ENCODE data around the gene PHF21B.
"Not testable (repeated sequence)": the region's sequence is repeated elsewhere in the genome, so short reads cannot be mapped to it uniquely, and the experiment has no call there.

The PHF21B gene

GRCh38 chr22:45009606-45010531, at the start of gene PHF21B:
PHF21B (minus strand) TSS chr22:45010005; CDS start chr22:45009549, 456 bp downstream.
- no peak for DNase-seq

GRCh38 chr22:45059296-45059695, 49.5 kb upstream of the PHF21B start:
- no peak for DNase-seq

GRCh38 chr22:45058622-45058912, 48.8 kb upstream of the PHF21B start:
- DNase-seq: no peak

GRCh38 chr22:45055936-45056335, 46.1 kb upstream of the PHF21B start:
- DNase-seq: no peak

- DNase-seq: no peak
Measured at GRCh38 chr22:45053571-45053970, 43.8 kb upstream of the PHF21B start.

GRCh38 chr22:45053094-45053493, 43.3 kb upstream of the PHF21B start:
- DNase-seq: no peak

GRCh38 chr22:45052665-45053064, 42.9 kb upstream of the PHF21B start:
- not testable (repeated sequence) for DNase-seq

GRCh38 chr22:45051946-45052345, 42.1 kb upstream of the PHF21B start:
- DNase-seq: no peak

- no peak for DNase-seq
Measured at GRCh38 chr22:45051419-45051818, 41.6 kb upstream of the PHF21B start.

GRCh38 chr22:45047260-45047659, 37.5 kb upstream of the PHF21B start:
- no peak for DNase-seq

GRCh38 chr22:45045208-45045607, 35.4 kb upstream of the PHF21B start:
- DNase-seq: no peak

- no peak for DNase-seq
Measured at GRCh38 chr22:45042263-45042662, 32.5 kb upstream of the PHF21B start.

GRCh38 chr22:45039133-45039532, 29.3 kb upstream of the PHF21B start:
- no peak for DNase-seq

- no peak for DNase-seq
Measured at GRCh38 chr22:45036154-45036553, 26.3 kb upstream of the PHF21B start.

- no peak for DNase-seq
Measured at GRCh38 chr22:45034821-45035220, 25.0 kb upstream of the PHF21B start.

GRCh38 chr22:45034156-45034555, 24.4 kb upstream of the PHF21B start:
- DNase-seq: no peak

- DNase-seq: no peak
Measured at GRCh38 chr22:45033136-45033535, 23.3 kb upstream of the PHF21B start.

- no peak for DNase-seq
Measured at GRCh38 chr22:45031629-45032403, 22.0 kb upstream of the PHF21B start.

GRCh38 chr22:45029501-45029900, 19.7 kb upstream of the PHF21B start:
- no peak for DNase-seq

- DNase-seq: no peak
Measured at GRCh38 chr22:45026511-45026910, 16.7 kb upstream of the PHF21B start.

GRCh38 chr22:45023431-45023830, 13.6 kb upstream of the PHF21B start:
- no peak for DNase-seq

- no peak for DNase-seq
Measured at GRCh38 chr22:45019861-45020655, 10.3 kb upstream of the PHF21B start.

- DNase-seq: no peak
Measured at GRCh38 chr22:45014654-45015053, 4.8 kb upstream of the PHF21B start.

Measured in cortex of kidney (tissue), 1 donor.